Right ventricle myocardium inferior (tissue), 1 donor: ENCODE data around the gene POTEE. TPM values are rescaled to one million over a fixed set of nuclear protein-coding genes. Genes with fewer than 3 reads are reported as not detected.

Experiments used
- total RNA-seq: library from RNA; stranded (reverse); fragmentation: NEBNext Ultra II Directional; extraction: Animal tissue kit (Norgen Biotek cat#: 25700); gene quantifications from one replicate; pipeline ENCODE4 v1.2.1, GENCODE V29; 2021
- donor health status: DM: no; HTN: yes; CAD: no; lungs with severe emphysema.

POTEE gene
- total RNA-seq, 1 donor from 2014 or later: not detected

Other genes with a start within 250 kb of the POTEE start
- gene FAM168B, start 116.1 kb upstream of the POTEE start, total RNA-seq: 85.6 TPM
- 30.8 TPM for gene PLEKHB2, start 104.2 kb upstream of the POTEE start, total RNA-seq
- not detected for gene RAB6D, start 154.6 kb downstream of the POTEE start, total RNA-seq